HG02870 (cell line): ENCODE measurements around the gene SPINT1.
"Not testable (repeated sequence)": the region's sequence is repeated elsewhere in the genome, so short reads cannot be mapped to it uniquely, and the experiment has no call there.

Source experiments
- ATAC-seq: cut with Tn5 transposase; IDR thresholded peaks from one replicate; pipeline ENCODE4 v1.9.1; 2021; ENCODE audit warnings: mild to moderate bottlenecking, moderate library complexity; ENCODE audit not compliant: unreplicated experiment

The SPINT1 gene

DNA sequence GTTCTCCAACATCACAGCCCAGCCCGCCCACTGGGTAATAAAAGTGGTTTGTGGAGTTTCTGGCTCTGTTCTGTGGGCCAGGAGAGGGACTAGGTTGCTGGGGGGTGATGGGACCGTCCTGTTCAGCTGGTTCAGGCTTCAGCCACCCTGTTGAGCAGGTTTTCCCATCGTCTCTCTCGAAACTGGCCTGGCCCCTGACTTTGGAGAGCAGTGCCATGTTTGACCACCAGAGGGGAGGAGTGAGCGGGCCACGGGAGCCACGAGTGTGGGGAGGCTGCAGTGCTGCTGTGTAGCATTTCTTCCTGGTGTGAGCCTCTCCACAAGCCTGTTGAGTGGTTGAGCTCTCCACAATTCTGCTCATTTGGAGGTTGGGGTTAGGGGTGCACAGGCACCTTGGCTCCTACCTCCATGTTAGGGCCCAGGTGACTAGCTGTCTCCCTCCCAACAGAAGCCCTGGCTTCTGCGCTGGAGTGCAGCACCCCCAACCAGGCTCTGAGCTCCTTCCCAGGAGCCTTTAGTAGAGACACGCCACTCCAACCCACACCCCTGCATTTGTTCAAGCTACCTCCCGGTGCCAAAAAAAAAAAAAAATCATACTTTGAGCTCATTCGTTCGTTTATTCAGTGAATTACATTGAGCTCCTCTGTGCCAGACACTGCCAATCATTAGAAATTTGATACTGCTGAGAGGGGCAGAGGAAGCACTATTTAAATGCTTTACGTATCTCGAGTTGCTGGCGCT, 13.9 kb downstream of the SPINT1 start:
- ATAC-seq, result no peak

DNA sequence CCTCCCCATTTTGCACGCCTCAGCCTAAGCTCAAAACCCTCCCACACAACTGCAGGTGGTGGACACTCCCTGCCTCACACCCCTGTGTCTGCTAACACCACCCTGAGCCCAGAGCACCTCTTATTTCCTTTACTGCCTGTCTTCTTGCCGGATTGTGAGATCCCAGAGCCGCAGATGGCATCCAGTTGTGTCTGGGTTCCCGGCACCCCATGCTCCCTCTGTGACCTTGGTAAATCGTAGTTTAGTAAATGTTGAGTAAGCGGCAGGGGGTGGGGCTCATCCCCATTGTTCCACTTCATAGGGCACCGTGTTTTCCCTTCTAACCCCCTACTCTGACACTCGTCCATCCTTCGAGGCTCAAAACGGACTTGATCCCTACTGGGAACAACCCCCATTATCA, 14.9 kb downstream of the SPINT1 start:
- no peak for ATAC-seq

DNA sequence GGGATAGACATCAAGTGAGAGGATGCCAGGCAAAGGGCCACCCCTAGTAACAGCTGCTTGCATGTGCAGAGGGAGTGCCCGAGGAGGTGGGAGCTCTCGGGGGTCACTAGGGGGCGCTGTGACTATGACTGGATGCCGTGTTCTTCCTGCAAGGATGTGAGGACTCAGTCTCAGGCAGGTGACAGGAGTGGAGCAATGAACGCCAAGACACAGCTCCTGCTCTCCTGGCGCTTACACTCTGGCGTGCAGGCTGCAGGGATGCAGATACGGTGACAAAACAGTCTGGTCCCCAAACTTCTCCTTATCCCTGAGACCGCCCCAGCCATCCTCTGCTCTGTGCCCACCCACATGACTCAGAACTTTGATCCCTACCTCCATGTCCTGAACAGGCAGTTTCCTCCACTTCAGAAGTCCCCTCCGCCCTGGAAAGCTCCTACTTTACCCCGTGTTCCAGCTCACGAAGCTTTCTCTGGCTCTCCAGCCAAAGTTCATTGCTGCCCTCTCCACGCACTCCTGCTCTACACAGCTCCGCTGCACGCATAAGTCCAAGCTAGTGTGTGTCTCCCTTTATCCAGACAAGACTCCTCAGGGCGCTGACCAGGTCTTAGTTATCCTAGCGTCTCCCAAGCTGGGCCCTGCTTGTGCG, 15.5 kb downstream of the SPINT1 start:
- no peak for ATAC-seq

DNA sequence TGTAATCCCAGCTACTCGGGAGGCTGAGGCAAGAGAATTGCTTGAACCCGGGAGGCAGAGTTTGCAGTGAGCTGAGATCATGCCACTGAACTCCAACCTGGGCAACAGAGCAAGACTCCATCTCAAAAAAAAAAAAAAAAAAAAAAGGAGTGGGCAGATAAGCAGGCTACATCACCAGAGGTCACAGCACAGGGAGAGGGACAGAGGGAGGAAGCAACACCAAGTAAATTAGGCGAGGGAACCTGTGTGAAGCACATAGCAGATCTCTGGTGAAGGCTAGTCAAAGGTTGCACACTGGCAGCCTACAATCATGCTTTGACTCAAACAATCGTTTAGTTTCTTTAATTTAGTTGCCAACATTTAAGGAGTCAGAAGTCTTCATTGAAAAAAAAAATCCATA, 17.3 kb downstream of the SPINT1 start:
- ATAC-seq, result not testable (repeated sequence)

DNA sequence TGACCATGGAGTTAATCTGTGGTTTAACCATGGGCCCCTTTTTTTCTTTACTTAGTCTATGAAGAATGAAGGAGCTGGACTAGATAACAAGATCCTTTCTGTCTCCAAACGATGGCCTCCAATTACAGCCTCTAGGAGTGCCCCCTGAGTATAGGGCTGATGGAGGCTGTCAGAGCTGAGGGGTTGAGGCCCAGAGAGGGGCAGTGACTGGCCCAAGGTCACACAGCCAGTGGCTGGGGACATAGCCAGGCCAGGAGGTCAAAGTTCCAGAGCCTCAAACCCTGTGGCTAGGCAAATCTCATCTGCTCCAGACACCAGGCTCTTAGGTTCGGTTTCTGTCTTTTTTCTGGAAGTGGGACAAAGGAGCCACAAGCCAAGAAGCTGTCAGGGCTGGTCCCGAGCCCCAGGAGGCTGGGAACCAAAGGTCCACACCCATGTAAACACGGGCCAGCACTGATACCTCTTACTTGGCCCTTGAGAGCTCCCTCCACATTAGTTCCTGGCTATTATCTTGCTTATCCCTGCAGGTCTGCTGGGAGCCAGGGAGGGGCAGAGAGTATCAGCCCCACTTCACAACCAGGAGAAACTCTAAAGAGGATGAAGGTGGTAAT, 19.9 kb downstream of the SPINT1 start:
- ATAC-seq, result no peak

DNA sequence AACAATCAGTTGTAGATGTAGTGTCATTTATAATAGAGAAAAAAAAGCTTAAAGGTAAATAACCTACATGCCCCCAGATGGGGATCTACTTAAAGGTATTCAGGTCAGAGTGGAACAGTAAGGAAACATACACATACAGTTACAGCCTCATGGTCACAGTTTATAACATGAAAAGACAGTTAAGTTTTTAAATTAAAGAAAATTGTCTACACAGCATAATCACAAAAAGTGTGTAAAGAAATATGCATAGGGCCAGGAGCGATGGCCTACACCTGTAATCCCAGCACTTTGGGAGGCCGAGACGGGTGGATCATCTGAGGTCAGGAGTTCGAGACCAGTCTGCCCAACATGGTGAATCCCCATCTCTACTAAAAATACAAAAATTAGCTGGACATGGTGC, 23.4 kb downstream of the SPINT1 start:
- ATAC-seq, result no peak

DNA sequence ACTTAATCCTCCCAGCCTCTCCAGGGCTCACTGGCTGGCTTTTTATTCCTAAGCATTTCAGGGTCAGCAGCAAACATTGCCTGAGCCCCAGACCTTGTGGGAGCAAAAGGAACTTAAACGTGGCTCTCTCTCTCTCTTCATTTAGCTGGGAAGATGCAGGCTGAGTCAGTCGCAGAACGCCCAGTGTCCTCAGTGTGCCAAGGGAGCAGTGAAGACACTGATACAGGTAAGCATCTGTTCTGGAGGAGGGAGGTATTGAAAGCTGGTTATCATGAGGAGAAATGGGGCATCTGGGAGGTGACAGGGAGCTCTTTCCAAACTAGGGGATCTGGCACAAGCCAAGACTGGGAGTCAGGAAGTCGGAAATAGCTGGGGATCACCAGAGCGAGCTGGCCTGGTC, 25.8 kb downstream of the SPINT1 start:
- ATAC-seq, result no peak

DNA sequence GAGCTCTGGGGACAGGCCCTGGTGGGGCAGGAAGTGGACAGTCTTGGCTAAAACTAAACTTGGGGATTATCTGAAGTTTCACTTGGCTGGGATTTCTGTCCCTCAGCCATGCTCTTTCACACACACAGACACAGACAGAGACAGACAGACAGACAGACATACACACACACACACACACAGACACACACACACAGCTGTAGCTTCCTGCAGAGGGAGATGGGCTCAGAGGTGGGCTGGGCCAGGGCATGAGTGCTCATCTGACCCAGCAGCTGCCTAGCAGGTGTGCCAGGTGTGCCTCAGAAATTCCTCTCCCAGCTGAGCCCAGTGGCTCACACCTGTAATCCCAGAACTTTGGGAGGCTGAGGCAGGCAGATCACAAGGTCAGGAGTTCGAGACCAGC, 26.9 kb downstream of the SPINT1 start:
- ATAC-seq, result no peak

DNA sequence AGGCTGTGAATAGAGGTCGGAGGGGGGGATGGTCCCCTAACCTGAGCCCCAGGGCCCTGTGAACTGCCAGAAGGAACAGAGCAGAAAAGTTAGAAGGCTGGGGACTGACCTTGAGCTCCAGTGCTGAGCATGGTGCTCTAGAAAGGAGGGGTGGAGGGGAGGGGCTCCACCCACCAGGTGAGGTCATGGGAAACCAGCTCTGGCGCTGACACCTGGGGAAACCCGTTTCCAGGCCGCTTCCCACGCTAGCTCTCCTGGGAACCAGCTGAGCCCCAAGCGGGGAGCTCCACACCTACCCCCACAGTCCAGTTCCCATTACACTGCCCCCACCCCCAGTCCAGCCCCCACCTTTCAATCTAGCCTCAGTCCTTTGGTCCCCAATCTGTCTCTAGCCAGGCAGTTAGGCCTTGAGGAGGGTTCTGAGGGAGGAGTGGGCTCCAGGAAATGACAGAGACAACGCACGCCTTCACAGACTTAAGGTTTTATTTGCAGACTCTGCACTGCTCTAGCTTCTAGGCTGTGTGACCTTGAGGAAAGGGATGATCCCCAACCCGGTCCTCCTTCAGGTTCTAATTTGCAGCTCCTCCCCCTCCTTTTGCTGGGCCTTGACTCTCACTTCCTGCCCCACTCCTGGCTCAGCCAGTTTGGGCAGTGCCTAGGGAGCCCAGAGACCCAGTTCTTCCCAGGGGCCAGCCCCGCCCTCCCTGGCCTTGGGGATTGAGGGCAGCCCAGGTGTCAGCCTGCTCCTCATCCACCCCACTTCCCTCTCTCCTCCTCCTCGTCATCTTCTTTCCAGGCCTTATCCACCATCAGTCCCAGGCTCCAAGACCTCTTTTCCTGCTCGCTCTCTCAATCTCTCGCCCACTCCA, 28.1 kb downstream of the SPINT1 start:
- ATAC-seq, result no peak

DNA sequence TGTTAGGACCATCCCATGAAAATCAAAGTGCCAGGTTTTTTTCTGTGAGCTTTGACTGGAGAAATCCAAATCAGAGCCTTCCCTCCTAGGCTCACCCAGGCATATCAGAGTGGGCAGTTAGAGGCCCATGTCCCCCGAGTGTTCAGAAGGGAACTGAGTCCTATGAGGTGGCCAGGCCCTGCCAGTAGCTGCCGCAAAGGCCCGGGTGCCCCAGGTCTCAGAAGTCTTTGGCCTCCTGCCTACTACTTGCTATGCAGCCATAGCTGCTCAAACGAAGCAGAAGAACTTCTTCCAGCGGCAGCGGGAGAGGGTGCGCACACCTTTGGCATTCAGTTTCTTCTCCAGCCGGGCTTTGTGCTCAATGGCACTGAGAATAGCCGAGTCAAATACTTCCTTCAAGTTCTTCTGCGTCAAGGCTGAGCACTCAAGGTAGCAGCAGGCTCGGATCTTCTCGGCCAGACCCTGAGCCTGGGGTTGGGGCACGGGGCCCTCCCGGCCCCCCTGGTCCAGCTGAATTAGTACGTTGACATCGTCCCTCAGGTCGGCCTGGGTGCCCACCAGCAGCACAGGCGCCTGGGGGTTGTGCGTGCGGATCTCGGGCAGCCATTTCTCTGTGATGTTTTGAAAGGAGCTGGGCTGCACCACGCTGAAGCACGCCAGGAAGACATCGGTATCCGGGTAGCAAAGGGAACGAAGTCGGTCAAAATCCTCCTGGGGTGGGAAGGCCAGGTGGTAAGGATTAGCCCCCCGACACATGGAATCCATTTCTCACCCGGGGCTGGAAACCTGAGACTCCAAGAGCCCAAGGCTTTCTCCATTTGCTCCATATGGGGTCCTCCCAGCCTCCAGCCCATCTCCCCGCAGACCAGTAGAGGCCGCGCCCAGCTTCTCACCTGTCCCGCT, 29.2 kb downstream of the SPINT1 start:
- ATAC-seq, result no peak

DNA sequence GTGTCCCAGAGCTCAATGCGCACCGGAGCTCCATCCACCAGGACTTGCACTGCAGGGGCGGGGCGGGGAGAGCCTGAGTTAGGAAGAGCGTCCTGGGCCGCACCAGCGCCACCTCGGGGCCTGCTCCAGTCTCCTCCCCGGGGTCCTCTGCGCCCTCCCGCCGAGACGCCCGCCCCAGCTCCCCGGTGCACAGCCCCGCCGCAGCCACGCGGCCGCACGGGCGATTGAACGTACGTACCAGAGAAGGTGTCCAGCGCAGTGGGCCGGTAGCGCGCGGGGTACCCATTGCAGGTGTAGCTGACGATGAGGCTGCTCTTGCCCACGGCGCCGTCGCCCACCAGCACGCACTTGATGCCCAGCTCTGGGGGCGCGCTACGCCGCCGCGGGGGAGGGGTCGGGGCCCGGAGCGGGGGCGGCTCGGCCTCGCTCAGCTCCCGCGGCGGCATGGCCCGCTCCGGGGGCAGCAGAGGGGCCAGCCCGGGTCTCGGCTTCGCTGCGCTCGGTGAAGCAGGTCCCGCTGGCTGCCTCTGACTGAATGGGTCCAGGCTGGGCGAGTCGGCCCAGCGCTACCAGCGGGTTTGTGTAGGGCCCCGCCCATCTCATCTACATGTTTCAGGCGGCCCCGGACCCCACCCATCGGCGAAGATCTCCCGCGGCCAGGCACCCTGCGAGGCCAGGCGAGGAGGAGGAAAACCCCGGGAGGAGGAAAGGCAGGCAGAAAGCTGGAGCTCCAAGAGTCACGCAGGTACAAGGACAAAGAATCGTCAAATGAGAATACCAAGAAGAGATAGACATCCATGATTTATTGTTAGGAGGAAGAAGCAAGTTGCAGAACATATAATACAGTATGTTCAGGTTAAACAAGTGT, 30.1 kb downstream of the SPINT1 start, which contains the start of gene RHOV:
RHOV (minus strand) TSS at position 541 of the 868 bp plus-strand sequence; CDS start at position 446, 95 bp downstream.
- ATAC-seq, result peak; percentile 48

DNA sequence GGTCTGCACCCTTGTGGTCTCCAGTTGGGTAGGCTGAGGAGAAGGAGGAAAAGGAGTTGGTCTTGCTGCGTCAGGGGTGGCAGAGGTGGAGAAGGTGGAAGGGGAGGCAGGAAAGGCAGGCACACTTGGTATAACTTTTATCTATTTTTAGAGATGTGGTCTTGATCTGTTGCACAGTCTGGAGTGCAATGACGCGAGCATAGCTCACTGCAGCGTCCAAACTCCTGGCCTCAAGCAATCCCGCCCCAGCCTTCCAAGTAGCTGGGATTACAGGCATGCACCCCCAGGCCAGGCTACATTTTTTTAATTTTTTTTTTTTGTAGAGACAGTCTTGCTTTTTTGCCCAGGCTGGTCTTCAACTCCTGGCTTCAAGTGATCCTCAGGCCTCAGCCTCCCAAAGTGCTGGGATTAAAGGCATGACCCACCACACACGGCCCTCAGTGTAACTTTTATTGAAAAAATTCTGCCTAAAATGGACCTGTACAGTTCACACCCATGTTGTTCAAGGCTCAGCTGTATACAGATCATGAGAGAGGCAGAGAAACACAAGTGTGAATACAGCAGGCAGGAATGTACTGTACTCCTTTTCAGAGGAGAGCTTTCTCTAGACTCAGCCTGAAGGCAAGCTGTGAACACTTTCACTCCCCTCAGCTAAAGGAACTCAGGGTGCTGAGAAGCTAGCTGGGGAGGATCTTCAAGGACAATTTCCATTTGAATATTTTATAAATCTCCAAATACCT, 32.3 kb downstream of the SPINT1 start:
- ATAC-seq, result no peak

DNA sequence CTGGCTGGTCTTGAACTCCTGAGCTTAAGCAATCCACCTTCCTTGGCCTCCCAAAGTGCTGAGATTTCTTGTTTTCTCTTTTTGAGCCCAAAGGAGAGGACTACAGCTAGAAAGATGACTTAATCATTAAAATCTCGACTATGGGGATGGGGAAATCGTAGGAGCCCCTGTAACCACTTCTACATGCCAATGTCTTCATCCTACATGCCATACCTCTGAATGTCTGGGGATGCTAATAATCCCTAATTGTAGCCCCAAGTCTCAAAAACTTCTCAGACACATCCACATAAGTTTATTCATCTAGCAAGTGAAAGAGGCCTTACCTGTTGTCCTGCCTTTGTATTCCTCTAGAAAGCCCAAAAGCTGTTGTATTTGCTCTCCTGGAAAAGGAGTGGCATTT, 33.8 kb downstream of the SPINT1 start:
- ATAC-seq, result no peak

DNA sequence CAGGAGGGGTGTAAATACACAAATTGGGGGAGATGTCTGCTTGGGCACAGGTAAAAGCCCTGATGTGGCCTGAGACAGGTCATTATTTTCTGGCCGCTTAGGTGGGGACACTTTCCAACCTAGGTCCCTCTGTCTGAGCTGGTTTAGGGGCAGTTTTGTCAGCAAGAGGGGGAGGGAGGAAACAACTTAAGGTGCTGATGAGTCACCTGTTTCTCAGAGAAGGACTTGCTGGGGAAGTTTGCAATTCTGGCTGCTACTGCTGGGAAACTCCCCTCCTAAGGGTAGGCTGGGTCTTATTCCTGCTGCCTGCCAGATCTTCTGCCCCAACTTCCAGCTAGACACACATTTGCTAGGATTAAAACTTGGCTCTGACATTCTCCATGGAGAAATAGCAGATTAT, 34.9 kb downstream of the SPINT1 start:
- peak; percentile 69 for ATAC-seq

DNA sequence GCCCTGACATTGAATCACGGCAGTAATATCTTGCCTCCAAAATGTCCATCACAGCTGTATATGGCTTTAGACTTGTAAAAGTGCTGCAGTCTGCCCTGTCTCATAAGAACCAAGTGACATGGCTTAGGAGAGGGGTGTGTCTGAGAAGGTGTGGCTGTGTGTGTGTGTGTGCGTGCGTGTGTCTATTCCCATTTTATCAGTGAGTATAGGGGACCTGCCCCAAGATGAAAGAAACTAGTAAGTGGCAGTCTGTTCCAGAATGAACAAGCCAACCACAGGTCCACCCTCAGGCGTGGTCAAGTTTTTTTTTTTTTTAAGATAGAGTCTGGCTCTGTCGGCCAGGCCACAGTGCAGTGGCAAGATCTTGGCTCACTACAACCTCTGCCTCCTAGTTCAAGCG, 35.8 kb downstream of the SPINT1 start:
- ATAC-seq, result no peak

DNA sequence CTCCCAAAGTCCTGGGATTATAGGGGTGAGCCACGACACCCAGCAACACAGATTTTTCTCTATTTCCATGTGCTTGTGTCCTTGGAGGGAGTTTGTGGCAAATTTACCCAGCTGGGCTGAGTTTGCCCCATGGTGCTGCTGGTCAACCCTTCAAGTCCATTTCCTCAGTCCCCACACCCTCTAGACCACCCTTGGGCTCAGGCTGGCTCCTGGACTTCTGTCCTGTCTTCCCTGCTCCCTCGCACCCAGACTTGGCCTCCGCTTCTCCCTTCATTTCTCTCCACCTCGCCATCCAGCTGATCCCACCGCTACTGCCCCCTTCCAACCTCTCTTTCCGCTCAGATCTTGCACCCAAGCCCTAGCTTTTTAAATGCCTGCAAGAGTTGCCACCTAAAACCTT, 37.5 kb downstream of the SPINT1 start:
- ATAC-seq, result no peak

DNA sequence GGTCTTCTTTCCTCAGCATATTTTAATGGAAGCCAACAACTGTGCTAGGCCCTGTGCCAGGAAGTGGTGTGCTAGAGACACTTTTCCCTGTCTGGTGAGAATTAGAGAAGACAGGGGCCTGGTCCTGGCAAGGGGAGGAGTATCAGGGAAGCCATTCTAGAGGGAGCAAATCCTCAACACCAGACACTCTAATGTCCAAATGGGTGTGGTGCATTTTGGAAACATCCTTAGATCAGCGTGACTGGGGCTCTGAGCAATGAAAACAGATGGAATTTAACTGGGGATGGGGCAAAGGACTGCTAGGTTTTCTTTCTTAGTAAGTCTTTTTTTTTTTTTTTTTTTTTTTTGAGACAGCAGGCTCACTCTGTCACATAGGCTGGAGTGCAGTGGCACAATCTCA, 42.7 kb downstream of the SPINT1 start:
- no peak for ATAC-seq

DNA sequence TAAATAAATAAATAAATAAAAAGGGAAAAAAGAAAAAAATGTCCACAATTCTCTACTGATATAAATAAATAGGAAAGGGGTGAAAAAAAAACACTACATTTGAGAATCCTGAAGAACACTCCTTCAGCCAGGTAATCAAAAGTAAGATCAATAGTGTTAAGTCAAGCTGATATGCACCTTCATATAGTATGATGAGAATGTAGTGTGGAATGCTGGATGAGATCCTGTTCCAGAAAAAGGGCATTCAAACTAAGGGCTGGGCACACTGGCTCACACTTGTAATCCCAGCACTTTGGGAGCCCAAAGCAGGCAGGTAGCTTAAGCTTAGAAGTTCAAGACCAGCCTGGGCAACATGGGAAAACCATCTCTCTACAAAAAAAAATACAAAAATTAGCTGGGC, 45.3 kb downstream of the SPINT1 start:
- ATAC-seq, result no peak

DNA sequence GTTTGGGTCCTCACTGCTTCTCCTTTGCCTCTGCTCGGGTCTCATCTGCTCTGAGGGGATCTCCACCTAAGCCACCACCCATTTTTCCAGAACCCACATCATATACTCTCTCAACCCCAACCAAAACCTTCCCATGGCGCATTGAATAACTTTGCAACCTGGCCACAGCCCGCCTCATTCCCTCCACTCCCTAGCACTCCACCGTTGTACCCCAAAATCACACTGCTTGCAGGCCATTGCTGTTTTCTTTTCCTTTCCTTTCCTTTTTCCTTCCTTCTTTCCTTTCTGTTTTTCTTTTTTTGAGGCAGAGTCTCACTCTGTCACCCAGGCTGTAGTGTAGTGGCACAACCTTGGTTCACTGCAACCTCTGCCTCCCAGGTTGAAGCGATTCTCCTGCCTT, 47.3 kb downstream of the SPINT1 start:
- ATAC-seq, result no peak
